CD4-positive, alpha-beta memory T cell (primary cell): Measurements from ENCODE around the gene L3MBTL4. TPM values are rescaled to one million over a fixed set of nuclear protein-coding genes. Genes with fewer than 3 reads are reported as not detected.

Experiments
- CTCF ChIA-PET: fragments of 350-600 bp; sonication (Branson Sonifier 250); formaldehyde crosslinking; loops from one replicate; lab custom pipeline; 2021; ENCODE audit warnings: inconsistent platforms; ENCODE audit not compliant: partially characterized antibody; lab: Charles Lee
- POLR2A ChIA-PET: fragments of 350-600 bp; sonication (Branson Sonifier 250); formaldehyde crosslinking; loops from one replicate; lab custom pipeline; 2021; ENCODE audit not compliant: partially characterized antibody; lab: Charles Lee
- DNase-seq, 5 donors: peaks; one replicate each; pipeline versions ENCODE4 v3.0.0 to v3.0.0-alpha.2; 2020 to 2022; ENCODE audit warnings: mixed read lengths in 1 of 5
- H3K27ac ChIP-seq: one replicate; pipeline ENCODE4 v1.7.0; 2013; ENCODE audit warnings: low read depth, low read length
- H3K27me3 ChIP-seq: 2 replicates; pipeline ENCODE4 v1.7.0; 2013; ENCODE audit warnings: mild to moderate bottlenecking, low read length, moderate library complexity; ENCODE audit not compliant: insufficient read depth
- H3K36me3 ChIP-seq: 2 replicates; pipeline ENCODE4 v1.7.0; 2013; ENCODE audit warnings: mild to moderate bottlenecking, low read length, moderate library complexity; ENCODE audit not compliant: insufficient read depth
- H3K4me1 ChIP-seq: 2 replicates; pipeline ENCODE4 v1.7.0; 2013; ENCODE audit warnings: mild to moderate bottlenecking, low read length, moderate library complexity; ENCODE audit not compliant: insufficient read depth
- H3K4me3 ChIP-seq, 2 donors: one replicate each; pipeline ENCODE4 v1.7.0; 2013; ENCODE audit warnings: low read length in 2 of 2, mild to moderate bottlenecking in 1 of 2
- H3K9me3 ChIP-seq, 2 donors: one replicate each; pipeline ENCODE4 v1.7.0; 2013; ENCODE audit warnings: low read length in 2 of 2, control low read depth in 1 of 2; ENCODE audit not compliant: control insufficient read depth in 1 of 2
- H3K27ac Mint-ChIP-seq, 7 donors: one replicate each; pipeline ENCODE4 v1.8.0; 2020 to 2021; ENCODE audit warnings: mixed read lengths in 7 of 7, mild to moderate bottlenecking in 6 of 7, inconsistent platforms in 3 of 7, moderate library complexity in 3 of 7
- H3K27me3 Mint-ChIP-seq, 2 donors: one replicate each; pipeline ENCODE4 v1.8.0; 2020 to 2021; ENCODE audit warnings: mixed read lengths in 2 of 2
- H3K36me3 Mint-ChIP-seq, 2 donors: one replicate each; pipeline ENCODE4 v1.8.0; 2020 to 2021; ENCODE audit warnings: mixed read lengths in 2 of 2, inconsistent platforms in 1 of 2, mild to moderate bottlenecking in 1 of 2
- H3K4me1 Mint-ChIP-seq, 4 donors: one replicate each; pipeline ENCODE4 v1.8.0; 2020 to 2021; ENCODE audit warnings: mixed read lengths in 4 of 4, mild to moderate bottlenecking in 1 of 4
- H3K4me3 Mint-ChIP-seq, 8 donors: one replicate each; pipeline ENCODE4 v1.8.0; 2020 to 2021; ENCODE audit warnings: mixed read lengths in 8 of 8, mild to moderate bottlenecking in 7 of 8, moderate library complexity in 6 of 8, inconsistent platforms in 3 of 8
- H3K9me3 Mint-ChIP-seq, 8 donors: one replicate each; pipeline ENCODE4 v1.8.0; 2020 to 2021; ENCODE audit warnings: mixed read lengths in 8 of 8, mild to moderate bottlenecking in 5 of 8, inconsistent platforms in 3 of 8, moderate library complexity in 1 of 8
- intact Hi-C: fragments of 100-400 bp; cut with micrococcal nuclease; formaldehyde crosslinking; loops from one replicate; pipeline ENCODE4 v1.15.1; 2023
- polyA plus RNA-seq, 2 donors: library from polyadenylated mRNA; unstranded; fragments of 300-500 nt; fragmentation: Illumina TruSeq; gene quantifications; one replicate each; pipeline ENCODE4 v1.2.3, GENCODE V29; 2021
- total RNA-seq, 2 experiments: library from RNA; stranded (reverse); gene quantifications; one replicate each; pipeline ENCODE4 v1.2.3, GENCODE V29; 2021

L3MBTL4 gene
- total and polyA plus RNA-seq, 4 experiments from 2014 or later, result 0.49 to 0.53 TPM; not detected in 2

DNA sequence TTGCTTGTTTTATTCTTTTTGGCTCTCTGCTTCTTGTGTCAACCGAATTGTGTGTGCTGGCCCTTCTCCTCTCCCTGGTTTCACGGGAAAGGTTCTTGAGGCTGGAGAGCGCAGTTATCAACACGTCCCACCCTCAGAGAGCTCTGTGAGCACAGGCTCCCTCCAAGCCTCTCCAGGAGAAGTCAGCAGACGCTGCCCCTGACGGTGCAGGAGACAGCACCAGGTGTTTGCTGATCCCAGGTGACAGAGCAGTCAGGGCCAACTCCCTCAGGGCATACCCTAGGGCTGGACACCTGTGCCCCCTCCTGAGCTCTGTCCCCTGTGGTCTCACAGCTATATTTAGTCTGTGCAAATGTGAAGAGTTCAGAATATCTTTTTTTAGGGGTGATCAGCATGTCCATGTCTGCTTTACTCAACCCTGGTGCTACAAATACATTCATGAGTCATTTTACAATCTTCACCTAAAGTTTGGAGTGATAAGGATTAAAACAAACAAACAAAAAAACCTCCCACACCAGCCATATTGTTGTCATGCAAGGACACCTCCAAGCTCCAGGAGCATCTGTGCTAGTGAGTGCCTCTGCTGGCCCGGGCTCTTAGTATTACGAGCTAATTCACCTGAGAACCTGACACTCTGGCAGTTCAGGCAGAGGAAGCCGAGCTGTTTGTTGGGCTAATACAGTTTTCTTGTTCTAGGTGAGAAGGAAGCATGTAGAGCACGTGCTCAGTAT, 453.4 kb downstream of the L3MBTL4 start:
- intact Hi-C loops, result no loop called here
- H3K27ac Mint-ChIP-seq, result no peak overlapping the region

DNA sequence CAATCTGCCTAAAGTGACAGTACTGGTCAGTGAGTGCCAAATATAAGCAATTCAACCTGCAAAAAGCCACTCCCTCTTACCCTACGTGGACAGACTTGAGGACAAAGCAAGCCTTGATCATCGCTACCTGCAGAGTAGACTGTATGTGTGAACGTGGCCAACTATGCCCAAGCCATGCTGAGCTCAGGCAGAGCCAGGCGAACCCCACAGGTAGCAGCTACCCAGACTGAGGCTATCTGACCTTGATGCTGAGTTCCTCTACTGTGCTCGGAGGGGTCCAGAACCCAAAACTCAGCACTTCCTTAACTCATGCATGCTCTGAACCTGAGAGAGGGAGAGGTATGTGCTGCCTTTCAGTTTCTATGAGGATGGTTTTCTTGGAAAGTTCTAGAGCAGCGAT, 455.9 kb downstream of the L3MBTL4 start:
- no peaks in the 10 kb centered on the region for H3K27me3 Mint-ChIP-seq
- intact Hi-C loops, result no loop called here
- DNase-seq, result no peak
- Histone ChIP-seq H3K9me3 (no peaks in the 10 kb centered on the region), H3K4me1 (no peaks in the 10 kb centered on the region), H3K4me3 (no peak overlapping the region), H3K27me3 (no peaks in the 10 kb centered on the region), H3K27ac (no peak overlapping the region), H3K36me3 (no peaks in the 10 kb centered on the region)
- no peak overlapping the region for H3K4me3 Mint-ChIP-seq
- POLR2A ChIA-PET, result no interaction called here
- no peak overlapping the region for H3K27ac Mint-ChIP-seq
- no peaks in the 10 kb centered on the region for H3K4me1 Mint-ChIP-seq
- no peaks in the 10 kb centered on the region for H3K36me3 Mint-ChIP-seq
- CTCF ChIA-PET, result no interaction called here
- H3K9me3 Mint-ChIP-seq, result peaks cover 0 to 4% (median 0%) of the 10 kb centered on the region in 8 donors

More for the DNA sequence above, 453.4 kb downstream of the L3MBTL4 start:
- Histone ChIP-seq H3K4me1 (no peaks in the 10 kb centered on the region), H3K4me3 (no peak overlapping the region), H3K27ac (no peak overlapping the region), H3K9me3 (no peaks in the 10 kb centered on the region), H3K36me3 (no peaks in the 10 kb centered on the region), H3K27me3 (no peaks in the 10 kb centered on the region)
- Mint-ChIP-seq H3K27me3 (no peaks in the 10 kb centered on the region), H3K36me3 (no peaks in the 10 kb centered on the region), H3K9me3 (peaks cover 0 to 4% (median 0%) of the 10 kb centered on the region in 8 donors), H3K4me3 (no peak overlapping the region), H3K4me1 (peaks cover 0 to 5% (median under 1%) of the 10 kb centered on the region in 4 donors)
- ChIA-PET POLR2A (no interaction called here), CTCF (interaction anchor here (1.4 kb wide), 1 partner anchor 13 kb away, joined by 4 read pairs; no protein-coding TSS in a partner anchor)
- DNase-seq, result no peak

DNA sequence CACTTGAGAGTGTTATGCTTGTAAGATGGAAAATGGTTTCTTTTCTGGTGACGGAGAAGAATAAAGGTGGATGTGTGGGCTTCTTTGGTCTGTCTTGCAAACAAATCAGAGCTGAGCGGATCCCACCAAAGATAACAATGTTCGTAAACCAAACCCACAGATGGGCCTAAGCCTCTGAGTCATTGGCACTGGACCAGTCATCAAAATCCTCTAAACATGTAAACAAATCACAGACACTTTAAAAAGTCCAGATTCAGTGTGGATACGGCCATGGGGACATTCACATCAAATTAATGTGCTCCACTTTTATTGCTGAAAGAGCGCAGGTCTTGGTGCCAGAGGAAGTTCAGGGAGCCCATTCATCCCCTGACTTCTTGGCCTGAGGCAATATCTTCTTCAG, 458.9 kb downstream of the L3MBTL4 start:
- Mint-ChIP-seq H3K27me3 (no peaks in the 10 kb centered on the region), H3K9me3 (peaks cover 0 to 2% (median 0%) of the 10 kb centered on the region in 8 donors), H3K4me1 (no peaks in the 10 kb centered on the region), H3K4me3 (no peak overlapping the region), H3K27ac (no peak overlapping the region), H3K36me3 (no peaks in the 10 kb centered on the region)
- H3K36me3 ChIP-seq, result no peaks in the 10 kb centered on the region
- no peak for DNase-seq
- H3K27ac ChIP-seq, result no peak overlapping the region
- intact Hi-C loops, result no loop called here
- H3K4me1 ChIP-seq, result no peaks in the 10 kb centered on the region
- CTCF ChIA-PET, result interaction anchor here (1.2 kb wide), 1 partner anchor 9 kb away, joined by 3 read pairs; no protein-coding TSS in a partner anchor
- no peaks in the 10 kb centered on the region for H3K9me3 ChIP-seq
- POLR2A ChIA-PET, result no interaction called here
- H3K4me3 ChIP-seq, result no peak overlapping the region
- H3K27me3 ChIP-seq, result no peaks in the 10 kb centered on the region

DNA sequence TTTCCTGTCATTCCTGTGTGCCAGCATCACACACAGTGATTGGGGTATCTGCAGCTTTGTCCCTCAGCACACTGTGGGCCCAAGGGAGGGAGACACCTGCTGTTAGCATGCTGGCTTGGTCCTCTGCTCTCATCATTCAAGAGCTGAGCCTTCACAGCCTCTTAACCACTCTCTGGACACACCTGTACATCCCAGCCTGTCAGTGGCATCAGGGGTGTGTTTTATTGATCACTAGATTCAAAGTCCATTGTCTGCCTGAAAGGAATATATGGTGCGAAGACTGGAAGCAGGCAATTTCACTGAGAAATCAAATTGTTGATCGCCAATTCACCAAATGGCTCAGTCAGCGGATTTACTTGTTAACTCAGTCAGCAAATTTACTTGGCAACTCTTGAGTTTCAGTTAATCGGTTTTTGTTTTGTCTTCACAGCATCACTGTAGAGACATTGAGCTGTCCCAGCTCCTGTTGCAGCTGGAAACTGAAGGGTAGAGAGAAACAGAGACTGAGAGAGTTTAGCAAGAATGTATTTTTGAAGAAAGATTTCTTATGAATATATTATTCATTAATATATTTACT, 463.1 kb downstream of the L3MBTL4 start:
- Mint-ChIP-seq H3K4me3 (no peak overlapping the region), H3K36me3 (no peaks in the 10 kb centered on the region), H3K4me1 (no peaks in the 10 kb centered on the region), H3K27me3 (no peaks in the 10 kb centered on the region), H3K9me3 (peaks cover 0 to 2% (median 0%) of the 10 kb centered on the region in 8 donors), H3K27ac (no peak overlapping the region)
- no peaks in the 10 kb centered on the region for H3K27me3 ChIP-seq
- H3K36me3 ChIP-seq, result no peaks in the 10 kb centered on the region
- H3K4me1 ChIP-seq, result no peaks in the 10 kb centered on the region
- H3K9me3 ChIP-seq, result no peaks in the 10 kb centered on the region
- no peak overlapping the region for H3K4me3 ChIP-seq
- no peak overlapping the region for H3K27ac ChIP-seq
- DNase-seq, result no peak
- intact Hi-C loops, result no loop called here
- CTCF ChIA-PET, result no interaction called here
- POLR2A ChIA-PET, result no interaction called here

DNA sequence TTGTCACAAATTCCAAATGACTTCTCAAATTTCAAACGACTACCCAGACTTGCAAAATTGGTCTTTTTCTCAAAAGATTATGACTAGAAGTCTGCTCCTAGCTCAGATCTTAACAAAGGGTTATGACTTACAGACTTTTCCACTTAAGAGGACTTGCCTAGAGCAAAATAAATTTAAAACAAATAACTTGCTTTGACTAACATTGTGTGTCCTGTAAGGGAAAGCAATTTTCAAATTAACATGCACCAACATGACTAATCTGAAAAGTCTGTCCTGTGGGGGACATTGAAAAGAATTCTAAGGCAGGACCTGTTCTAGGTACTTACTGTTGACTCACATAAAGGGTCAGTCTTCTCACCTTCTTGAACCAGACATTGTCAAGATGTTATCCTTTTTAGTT, 465.9 kb downstream of the L3MBTL4 start:
- DNase-seq, result no peak
- peaks cover 0 to 2% (median 0%) of the 10 kb centered on the region in 8 donors for H3K9me3 Mint-ChIP-seq
- ChIA-PET CTCF (no interaction called here), POLR2A (no interaction called here)
- no peaks in the 10 kb centered on the region for H3K4me1 Mint-ChIP-seq
- H3K36me3 Mint-ChIP-seq, result no peaks in the 10 kb centered on the region
- Histone ChIP-seq H3K4me1 (no peaks in the 10 kb centered on the region), H3K4me3 (no peak overlapping the region), H3K27me3 (no peaks in the 10 kb centered on the region), H3K9me3 (no peaks in the 10 kb centered on the region), H3K36me3 (no peaks in the 10 kb centered on the region), H3K27ac (no peak overlapping the region)
- intact Hi-C loops, result no loop called here
- no peaks in the 10 kb centered on the region for H3K27me3 Mint-ChIP-seq
- no peak overlapping the region for H3K4me3 Mint-ChIP-seq
- H3K27ac Mint-ChIP-seq, result no peak overlapping the region

DNA sequence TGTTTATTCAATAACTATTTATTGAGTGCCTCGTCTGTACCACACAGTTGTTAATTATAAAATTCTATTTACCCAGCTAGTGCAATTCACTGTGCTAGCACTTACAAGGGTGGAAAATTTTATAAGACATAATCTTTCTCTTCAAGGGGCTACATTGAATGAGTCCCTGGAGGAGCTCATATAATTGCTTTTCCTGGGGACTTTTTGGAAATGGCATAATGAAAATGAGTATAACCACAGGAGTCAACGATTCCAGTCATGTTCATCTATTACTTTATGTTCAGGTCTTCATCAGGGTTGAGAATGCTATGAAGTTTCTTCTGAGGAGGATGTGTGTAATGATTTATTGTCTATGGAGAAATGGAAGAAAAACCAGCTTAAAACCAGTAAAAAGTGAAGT, 466.5 kb downstream of the L3MBTL4 start:
- no peaks in the 10 kb centered on the region for H3K27me3 ChIP-seq
- H3K27ac ChIP-seq, result no peak overlapping the region
- DNase-seq, result no peak
- H3K27ac Mint-ChIP-seq, result no peak overlapping the region
- no peaks in the 10 kb centered on the region for H3K36me3 Mint-ChIP-seq
- no peaks in the 10 kb centered on the region for H3K9me3 ChIP-seq
- no peaks in the 10 kb centered on the region for H3K27me3 Mint-ChIP-seq
- H3K4me1 Mint-ChIP-seq, result no peaks in the 10 kb centered on the region
- H3K9me3 Mint-ChIP-seq, result peaks cover 0 to 3% (median 0%) of the 10 kb centered on the region in 8 donors
- no peaks in the 10 kb centered on the region for H3K4me1 ChIP-seq
- intact Hi-C loops, result no loop called here
- no peaks in the 10 kb centered on the region for H3K36me3 ChIP-seq
- POLR2A ChIA-PET, result no interaction called here
- H3K4me3 ChIP-seq, result no peak overlapping the region
- CTCF ChIA-PET, result no interaction called here
- no peak overlapping the region for H3K4me3 Mint-ChIP-seq

DNA sequence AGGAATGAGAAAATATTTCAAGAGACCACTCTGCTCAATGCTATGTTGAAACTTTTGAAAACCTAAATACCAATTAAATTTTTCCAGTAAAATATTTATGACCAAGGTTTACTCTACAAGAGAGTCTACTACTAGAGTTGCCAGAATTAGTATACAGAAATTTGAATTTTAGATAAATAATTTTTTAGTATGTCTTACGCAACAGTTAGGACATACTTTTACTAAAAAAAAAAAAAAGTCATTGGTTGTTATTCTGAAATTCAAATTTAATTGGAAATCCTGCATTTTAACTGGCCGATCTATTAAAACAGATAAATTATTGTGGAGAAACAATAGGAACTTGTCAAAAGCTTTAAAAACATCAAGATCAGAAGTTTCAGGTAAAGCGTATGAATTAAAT, 470.3 kb downstream of the L3MBTL4 start:
- POLR2A ChIA-PET, result no interaction called here
- DNase-seq, result no peak
- no peak overlapping the region for H3K4me3 ChIP-seq
- Mint-ChIP-seq H3K27me3 (no peaks in the 10 kb centered on the region), H3K4me1 (no peaks in the 10 kb centered on the region), H3K36me3 (no peaks in the 10 kb centered on the region), H3K27ac (no peak overlapping the region), H3K9me3 (peaks cover 0 to 6% (median 0%) of the 10 kb centered on the region in 8 donors), H3K4me3 (no peak overlapping the region)
- no peak overlapping the region for H3K27ac ChIP-seq
- CTCF ChIA-PET, result no interaction called here
- H3K27me3 ChIP-seq, result no peaks in the 10 kb centered on the region
- H3K36me3 ChIP-seq, result no peaks in the 10 kb centered on the region
- no peaks in the 10 kb centered on the region for H3K9me3 ChIP-seq
- intact Hi-C loops, result no loop called here
- no peaks in the 10 kb centered on the region for H3K4me1 ChIP-seq
